Skin epidermis (tissue), 12 donors: ENCODE data around the gene RETREG1.
"Not testable (repeated sequence)": the region's sequence is repeated elsewhere in the genome, so short reads cannot be mapped to it uniquely, and the experiment has no call there.

Source experiments
- H3K27ac ChIP-seq, 21 experiments: fragments of 200-600 bp; sonication (generic) in 11 of 21; one replicate each; pipeline ENCODE4 v1.5.0; 2020; ENCODE audit warnings: mild to moderate bottlenecking in 3 of 21, inconsistent platforms in 2 of 21, moderate library complexity in 2 of 21
- H3K4me3 ChIP-seq, 7 experiments: fragments of 200-600 bp; sonication (generic) in 2 of 7; one replicate each; pipeline ENCODE4 v1.5.0; 2020; ENCODE audit warnings: inconsistent platforms in 2 of 7, mild to moderate bottlenecking in 2 of 7, moderate library complexity in 1 of 7

The RETREG1 gene

DNA sequence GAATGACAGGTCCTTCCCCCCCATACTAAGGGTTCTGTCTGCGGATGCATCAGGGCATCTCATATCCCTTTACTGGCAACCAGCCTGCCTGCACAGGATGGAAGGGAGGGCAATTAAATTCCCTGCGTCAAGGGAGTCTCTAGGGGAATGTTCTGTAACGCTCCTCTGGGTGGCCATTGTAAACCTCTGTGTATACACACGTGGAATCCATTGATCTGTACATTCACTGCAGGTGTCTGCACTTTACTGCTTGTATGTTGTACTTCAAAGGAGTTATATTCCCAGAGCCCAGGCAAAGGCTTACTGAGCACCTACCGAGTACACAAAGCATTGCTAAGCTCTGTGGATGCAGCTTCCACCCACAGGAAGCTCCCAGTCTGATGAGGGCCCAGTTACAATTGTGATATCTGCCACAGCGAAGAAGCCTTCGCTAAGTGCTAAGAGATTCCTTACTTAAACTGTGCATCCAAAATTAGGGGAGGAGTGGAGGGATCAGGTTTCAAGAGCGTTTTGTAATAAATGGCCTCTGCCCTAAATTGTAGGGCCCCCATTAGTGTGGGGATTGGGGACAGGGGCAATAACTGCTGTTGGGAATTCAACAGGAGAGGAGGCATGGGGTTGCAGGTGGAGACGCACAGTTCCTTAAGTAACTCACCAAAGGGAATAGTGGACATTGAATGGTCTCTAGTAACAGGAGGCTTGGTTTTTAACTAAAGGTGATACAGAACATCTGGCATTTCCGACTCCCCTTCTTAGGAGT, 1.5 kb upstream of the RETREG1 start:
- Histone ChIP-seq H3K27ac (peak overlapping the region in 3 of 21 experiments; percentile 14 to 86 (median 31)), H3K4me3 (no peak overlapping the region)

- H3K4me3 ChIP-seq = peak overlapping the region; percentile 54 to 80 (median 70)
- peak overlapping the region in 19 of 21 experiments; percentile 13 to 86 (median 70) for H3K27ac ChIP-seq
Measured at GRCh38 chr5:16617274-16617968, 624 bp upstream of the RETREG1 start.

GRCh38 chr5:16615741-16616535, 859 bp downstream of the RETREG1 start:
- Histone ChIP-seq H3K27ac (peak overlapping the region in 17 of 21 experiments; percentile 4 to 86 (median 64)), H3K4me3 (peak overlapping the region; percentile 54 to 80 (median 70))

DNA sequence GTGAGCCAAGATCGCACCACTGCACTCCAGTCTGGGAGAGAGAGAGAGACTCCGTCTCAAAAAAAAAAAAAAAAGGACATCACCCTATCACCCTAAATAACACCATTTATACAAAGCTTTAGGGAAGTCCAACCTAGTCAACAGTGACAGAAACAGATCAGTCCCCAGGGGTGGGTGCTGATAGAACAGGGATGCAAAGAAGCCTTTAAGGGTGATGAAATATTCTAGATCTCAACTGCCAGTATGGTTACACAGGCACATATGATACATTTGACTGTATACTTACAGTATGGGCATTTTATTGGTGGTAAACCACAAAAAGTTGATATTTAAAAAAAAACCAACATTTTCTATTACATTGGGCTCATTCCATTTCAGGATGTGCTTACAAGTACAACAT, 4.8 kb downstream of the RETREG1 start:
- no peak overlapping the region for H3K4me3 ChIP-seq
- no peak overlapping the region for H3K27ac ChIP-seq

- not testable (repeated sequence) for H3K27ac ChIP-seq, H3K4me3 ChIP-seq
Measured at GRCh38 chr5:16610896-16611295, 5.9 kb downstream of the RETREG1 start.

GRCh38 chr5:16609412-16609811, 7.4 kb downstream of the RETREG1 start:
- Histone ChIP-seq H3K27ac (no peak overlapping the region), H3K4me3 (no peak overlapping the region)

DNA sequence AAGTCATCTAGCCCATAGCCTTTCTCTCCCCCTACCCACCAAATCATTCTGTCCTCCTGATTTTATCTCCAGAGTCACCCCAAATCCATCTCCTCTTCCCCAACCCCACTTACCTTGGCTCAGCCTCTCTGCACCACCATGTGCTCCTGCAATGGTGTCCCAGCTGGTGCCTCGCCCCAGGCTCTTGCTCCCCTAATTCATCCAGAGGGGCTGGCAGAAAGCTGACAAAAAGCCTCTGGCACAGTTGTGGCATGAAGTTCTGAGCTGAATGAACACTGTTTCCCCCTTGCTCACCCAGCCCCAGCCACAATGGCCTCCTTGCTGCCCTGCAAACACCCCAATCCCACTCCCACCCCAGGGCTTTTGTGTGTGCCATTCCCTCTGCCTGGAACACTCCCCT, 10.2 kb downstream of the RETREG1 start:
- Histone ChIP-seq H3K27ac (no peak overlapping the region), H3K4me3 (no peak overlapping the region)

GRCh38 chr5:16603701-16604100, 13.1 kb downstream of the RETREG1 start:
- no peak overlapping the region for H3K27ac ChIP-seq
- H3K4me3 ChIP-seq = no peak overlapping the region

DNA sequence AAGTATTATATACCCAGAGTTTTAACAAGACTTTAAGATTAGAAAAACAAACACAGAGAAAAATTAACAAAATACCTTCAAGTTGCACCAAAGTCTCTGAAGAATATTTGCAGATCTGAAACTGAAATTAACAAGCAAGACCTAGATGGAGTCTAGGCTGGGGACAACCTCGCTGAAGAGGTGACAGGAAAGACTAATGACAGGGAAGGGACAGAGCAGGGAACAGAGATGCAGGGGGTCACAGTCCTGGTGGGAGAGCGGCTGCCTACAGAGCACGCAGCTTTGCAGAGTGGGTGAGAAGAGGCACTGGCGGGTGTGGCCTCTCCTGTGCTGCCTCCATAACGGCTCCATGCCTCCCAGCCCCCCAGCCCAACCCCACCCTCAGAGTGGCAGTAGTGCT, 13.5 kb downstream of the RETREG1 start:
- Histone ChIP-seq H3K4me3 (no peak overlapping the region), H3K27ac (no peak overlapping the region)

GRCh38 chr5:16602182-16602581, 14.6 kb downstream of the RETREG1 start:
- no peak overlapping the region for H3K27ac ChIP-seq
- no peak overlapping the region for H3K4me3 ChIP-seq

DNA sequence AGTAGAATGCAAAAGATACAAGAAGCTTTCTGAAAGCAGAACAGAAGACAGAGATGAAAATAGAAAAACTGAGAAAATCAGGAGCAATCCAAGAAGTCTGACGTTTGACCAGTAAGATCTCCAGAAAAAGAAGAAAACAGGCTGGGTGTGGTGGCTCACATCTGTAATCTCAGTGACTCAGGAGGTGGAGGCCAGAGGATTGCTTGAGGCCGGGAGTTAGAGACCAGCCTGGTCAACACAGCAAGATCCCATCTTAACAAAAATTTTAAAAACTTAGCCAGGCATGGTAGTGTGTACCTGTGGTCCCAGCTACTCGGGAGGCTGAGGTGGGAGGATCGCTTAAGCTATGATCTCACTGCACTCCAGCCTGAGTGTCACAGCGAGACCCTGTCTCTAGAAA, 15.9 kb downstream of the RETREG1 start:
- H3K4me3 ChIP-seq = no peak overlapping the region
- H3K27ac ChIP-seq = peak overlapping the region in 2 of 21 experiments; percentile 26 to 39

GRCh38 chr5:16600397-16600796, 16.4 kb downstream of the RETREG1 start:
- Histone ChIP-seq H3K27ac (peak overlapping the region in 5 of 21 experiments; percentile 12 to 69 (median 39)), H3K4me3 (no peak overlapping the region)

DNA sequence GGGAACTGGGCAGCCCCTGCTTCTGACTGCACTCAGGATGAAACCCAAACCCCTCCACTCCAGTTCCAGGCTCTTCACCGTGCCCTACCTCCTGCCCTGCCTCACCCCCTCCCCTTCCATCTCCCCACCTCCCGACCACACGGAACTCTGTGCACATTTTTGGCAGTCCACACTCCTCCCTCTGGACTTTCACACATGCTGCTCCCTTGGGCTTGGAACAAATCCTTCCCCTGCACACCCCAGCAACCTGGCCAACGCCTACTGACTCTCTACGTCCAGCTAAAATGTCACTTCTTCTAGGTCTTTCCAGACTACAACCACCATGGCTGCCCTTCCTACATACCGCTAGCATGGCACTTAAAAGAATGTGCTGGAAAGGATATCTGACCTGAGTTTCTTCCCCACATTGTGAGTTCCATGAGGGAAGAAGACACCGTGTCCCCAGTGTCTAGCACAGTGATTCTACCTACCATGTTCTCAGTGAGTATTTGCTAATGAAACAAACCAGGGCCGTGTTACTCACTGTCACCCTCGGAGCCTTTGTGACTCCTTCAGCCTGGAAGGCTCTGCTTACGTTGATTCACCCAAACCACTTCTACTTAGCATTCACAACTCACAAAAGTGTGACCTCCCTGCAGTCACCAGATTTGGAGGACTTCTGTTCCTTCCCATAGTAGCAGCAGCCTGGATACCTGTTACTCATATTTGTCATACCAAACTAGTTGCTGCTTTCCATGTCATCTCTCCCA, 18.7 kb downstream of the RETREG1 start:
- H3K27ac ChIP-seq = peak overlapping the region in 2 of 21 experiments; percentile 27 to 69
- H3K4me3 ChIP-seq = no peak overlapping the region

GRCh38 chr5:16596581-16596940, 20.2 kb downstream of the RETREG1 start:
- peak overlapping the region in 5 of 21 experiments; percentile 7 to 49 (median 27) for H3K27ac ChIP-seq
- no peak overlapping the region for H3K4me3 ChIP-seq

GRCh38 chr5:16595881-16596580, 20.8 kb downstream of the RETREG1 start:
- peak overlapping the region in 4 of 21 experiments; percentile 7 to 49 (median 28) for H3K27ac ChIP-seq
- no peak overlapping the region for H3K4me3 ChIP-seq

DNA sequence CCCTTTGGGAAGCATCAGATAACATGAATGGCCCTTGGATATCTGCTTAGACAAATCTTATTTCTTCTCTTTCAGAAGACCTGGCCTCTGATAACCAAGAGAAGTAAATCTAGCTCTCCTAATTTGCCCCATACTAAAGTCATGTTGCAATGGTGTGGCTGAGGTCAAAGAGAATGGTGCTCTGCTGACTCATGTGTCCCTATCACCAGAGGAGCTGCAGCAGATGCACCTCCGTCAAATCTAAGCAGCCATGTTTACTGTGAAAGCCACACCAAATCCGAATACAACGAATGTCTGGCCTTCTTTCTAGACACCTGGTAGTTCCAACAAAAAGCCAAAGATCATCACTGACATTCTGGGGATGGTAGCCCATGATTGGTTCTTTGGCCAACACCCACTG, 23.2 kb downstream of the RETREG1 start:
- H3K27ac ChIP-seq = peak overlapping the region in 4 of 21 experiments; percentile 49 to 77 (median 54)
- no peak overlapping the region for H3K4me3 ChIP-seq

GRCh38 chr5:16593013-16593412, 23.8 kb downstream of the RETREG1 start:
- Histone ChIP-seq H3K4me3 (no peak overlapping the region), H3K27ac (peak overlapping the region in 12 of 21 experiments; percentile 11 to 77 (median 44))

- no peak overlapping the region for H3K4me3 ChIP-seq
- peak overlapping the region in 8 of 21 experiments; percentile 11 to 77 (median 52) for H3K27ac ChIP-seq
Measured at GRCh38 chr5:16592255-16592654, 24.5 kb downstream of the RETREG1 start.

DNA sequence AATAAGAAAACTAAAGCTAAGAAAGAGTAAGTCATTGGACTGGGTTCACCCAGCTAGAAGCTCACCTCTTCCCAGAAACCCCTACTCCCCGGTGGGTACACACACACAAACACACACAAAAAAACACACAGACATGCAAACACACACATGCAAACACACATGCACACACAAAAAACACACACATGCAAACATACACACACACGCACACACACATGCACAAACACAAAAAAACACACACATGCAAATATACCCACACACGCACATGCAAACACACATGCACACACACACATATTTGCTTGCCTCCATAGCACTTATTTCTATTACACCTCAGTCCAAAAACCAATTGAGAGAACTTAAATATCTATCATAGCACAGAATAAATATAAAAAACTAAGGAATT, 26.1 kb downstream of the RETREG1 start:
- no peak overlapping the region for H3K27ac ChIP-seq
- no peak overlapping the region for H3K4me3 ChIP-seq
